Measurements from ENCODE around the gene HPN.
"Not testable (repeated sequence)": the region's sequence is repeated elsewhere in the genome, so short reads cannot be mapped to it uniquely, and the experiment has no call there.

The HPN gene

DNA sequence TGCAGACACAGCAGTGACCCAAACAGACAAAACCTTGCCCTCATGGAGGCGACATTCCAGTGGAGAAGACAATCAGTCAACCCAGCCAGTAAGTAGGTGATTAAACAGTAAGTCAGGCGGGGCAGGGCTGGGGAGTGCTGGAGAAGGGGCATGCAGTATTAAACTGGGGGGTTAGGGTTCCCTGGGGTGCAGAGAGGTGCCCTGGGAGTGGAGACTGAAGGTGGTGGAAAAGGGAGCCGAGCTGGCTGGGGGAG, 42.9 kb downstream of the HPN start:
- DNase-seq (ENCODE audit: low read depth): no peak

DNA sequence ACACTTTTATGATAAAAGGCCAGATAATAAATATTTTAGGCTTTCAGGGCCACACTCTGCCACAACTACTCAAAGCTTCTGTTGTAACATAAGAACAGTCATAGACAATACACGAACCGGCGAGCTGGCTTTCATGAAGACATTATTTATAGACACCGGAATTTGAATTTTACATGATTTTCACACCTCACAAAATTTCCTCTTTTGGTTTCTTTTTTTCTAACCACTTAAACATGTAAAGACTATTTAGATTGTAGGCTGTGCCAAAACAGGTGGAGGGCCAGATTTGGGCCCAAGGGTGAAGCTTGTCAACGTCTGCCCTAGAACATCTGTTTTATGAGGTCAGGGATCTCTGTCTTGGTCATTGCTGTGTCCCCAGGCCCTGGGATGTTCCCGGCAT, 44.4 kb downstream of the HPN start:
- DNase-seq (ENCODE audit: low read depth): no peak

DNA sequence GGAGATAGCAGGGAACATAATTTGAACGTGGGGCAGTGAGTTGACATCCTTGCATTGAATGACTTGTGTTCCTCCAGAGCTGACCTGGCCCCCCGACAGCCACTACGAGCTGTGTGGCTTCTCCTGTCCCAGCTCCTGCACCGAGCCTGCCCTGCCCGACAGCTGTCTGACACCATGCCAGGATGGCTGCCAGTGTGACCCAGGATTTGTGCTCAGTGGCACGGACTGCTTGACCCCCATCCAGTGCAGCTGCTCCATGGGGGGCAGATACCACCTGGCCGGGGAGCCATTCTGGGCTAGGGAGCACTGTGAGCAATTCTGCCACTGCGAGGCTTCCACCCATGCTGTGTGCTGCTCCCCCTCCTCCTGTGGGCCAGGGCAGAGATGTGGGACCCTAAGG, 44.9 kb downstream of the HPN start:
- DNase-seq (ENCODE audit: low read depth): no peak

DNA sequence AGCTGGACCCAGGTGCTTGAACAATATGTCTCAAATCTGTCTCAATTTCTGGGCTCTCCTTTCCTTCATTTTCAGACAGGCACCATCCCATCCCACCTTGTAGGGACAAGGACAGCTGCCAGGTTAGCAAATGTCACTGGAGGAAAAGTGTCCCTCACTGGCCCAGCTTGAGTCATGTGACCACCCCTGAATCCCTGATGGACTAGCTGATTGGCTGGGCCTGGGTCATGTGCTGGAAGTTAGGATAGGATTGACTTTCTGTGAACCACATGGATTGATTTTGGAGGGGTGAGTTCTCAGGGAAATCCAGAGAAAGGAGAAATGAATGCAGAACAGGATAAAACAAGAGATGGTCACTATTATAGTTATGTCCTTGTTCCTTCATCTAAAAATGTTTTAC, 45.9 kb downstream of the HPN start:
- no peak for DNase-seq (ENCODE audit: low read depth)

DNA sequence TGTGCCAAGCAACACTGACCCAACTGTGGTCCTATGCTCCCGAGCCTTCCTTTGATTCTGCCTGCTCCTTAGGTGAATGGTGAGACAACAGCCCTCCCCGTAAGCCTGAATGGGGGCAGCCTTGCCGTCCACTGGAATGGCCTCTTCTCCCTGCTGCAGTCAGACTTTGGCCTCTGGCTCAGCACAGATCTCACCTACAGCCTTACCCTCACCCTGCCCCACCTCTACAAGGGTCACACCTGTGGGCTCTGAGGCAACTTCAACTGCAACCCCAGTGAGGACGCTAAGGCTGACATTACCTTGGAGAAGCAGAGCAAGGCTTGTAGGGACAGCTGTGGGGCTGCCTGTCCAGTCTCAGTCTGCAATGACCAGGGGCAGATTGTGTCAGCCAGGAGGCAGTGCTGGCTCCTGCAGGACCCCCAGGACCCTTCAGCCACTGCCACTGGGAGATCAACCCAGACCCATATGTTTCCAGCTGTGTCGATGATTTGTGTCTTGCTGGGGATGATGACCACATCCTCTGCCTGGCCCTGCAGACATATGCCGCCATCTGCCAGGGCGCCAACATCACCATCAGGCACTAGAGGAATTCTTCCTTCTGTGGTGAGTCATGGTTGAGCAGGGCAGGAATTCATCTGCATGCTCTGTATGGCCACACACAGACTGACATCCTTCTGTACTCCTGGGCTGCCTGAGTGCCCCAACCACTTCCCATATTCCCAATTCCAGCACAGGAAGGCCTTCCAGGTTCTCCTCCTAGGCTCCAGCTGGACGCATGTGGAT, 46.8 kb downstream of the HPN start:
- DNase-seq (ENCODE audit: low read depth): peak; percentile 89

DNA sequence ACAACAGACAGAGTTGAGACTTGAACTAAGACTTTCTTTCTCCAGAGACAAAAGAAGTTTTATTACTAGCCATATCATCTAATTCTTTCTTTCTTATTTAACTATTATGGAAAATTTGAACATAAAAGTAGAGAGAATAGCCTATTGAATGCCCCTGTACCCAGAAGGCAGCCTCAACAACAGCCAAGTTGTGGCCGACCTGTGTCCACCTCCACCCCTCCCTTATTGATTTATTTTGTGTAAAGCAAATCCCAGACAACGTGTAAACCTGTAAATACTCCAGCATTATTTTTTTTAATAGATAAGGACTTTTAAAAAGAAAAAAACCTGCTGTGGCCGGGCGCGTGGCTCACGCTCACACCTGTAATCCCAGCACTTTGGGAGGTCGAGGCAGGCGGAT, 48.0 kb downstream of the HPN start:
- DNase-seq (ENCODE audit: low read depth): no peak

DNA sequence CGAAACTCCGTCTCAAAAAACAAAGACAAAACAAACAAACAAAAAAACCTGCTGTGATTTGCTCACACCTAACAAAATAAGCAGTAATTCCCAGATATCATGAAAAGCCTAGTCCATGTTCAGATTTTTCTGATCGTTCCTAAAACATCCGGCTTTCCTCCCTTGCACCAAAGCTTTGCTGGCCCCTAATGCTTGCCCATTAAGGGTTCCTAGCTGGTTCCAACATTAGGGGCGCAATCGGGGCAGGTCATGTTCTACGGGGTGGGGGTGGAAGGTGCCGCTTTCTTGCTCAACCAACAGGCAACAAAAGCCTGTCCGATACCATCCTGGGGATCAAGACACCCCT, 48.6 kb downstream of the HPN start:
- no peak for DNase-seq (ENCODE audit: low read depth)

DNA sequence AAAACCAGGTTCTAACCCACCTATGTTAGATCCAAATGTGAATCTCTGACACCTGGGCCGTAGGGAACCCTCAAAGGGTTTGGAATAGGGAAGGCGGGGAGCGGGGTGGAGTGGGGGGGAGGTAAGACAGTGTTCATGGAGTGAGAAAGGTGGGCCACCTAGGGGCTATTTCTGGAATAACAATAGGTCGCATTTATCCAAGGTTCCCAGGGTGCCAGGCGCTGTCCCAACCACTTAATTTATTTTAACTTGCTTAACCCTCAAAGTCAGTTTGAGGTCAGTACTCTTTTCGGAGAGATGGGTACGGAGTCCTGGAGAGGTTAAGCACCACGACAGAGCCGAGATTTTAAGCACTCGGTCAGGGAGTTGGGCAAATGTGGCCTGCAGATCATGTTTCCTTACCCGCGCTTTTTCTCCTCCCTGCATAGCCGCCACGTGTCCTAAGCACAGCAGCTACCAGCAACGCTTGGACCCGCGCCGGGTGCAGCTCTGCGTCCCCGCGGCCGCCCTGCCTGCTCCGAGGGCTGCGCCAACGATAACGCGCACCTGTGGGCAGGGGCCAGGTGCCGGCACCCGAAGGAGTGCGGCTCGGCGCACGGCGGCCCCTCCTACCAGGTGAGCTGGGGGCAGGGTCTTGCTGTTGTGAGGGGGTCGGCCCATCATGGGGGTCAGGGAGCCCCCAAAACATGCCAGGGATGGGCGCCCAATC, 49.1 kb downstream of the HPN start:
- peak; percentile 72 for DNase-seq (ENCODE audit: low read depth)

DNA sequence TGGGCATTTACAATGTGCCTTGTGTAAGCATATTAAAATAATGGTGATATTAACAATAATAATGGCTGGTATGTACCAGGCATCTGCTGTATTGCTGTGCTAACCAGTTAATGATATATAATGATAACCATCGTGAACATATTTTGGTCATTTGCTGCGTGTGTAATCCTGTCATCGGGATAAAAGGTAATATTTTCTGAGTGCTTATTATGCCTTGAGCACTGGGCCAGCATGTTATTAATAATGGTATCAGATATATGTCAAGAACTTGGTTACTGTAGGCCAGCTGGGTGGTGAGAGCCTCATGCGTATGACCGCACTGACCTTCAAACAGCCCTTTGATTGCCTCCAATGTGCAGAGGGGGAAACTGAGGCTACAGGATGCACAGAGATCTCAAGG, 51.9 kb downstream of the HPN start:
- no peak for DNase-seq (ENCODE audit: low read depth)

DNA sequence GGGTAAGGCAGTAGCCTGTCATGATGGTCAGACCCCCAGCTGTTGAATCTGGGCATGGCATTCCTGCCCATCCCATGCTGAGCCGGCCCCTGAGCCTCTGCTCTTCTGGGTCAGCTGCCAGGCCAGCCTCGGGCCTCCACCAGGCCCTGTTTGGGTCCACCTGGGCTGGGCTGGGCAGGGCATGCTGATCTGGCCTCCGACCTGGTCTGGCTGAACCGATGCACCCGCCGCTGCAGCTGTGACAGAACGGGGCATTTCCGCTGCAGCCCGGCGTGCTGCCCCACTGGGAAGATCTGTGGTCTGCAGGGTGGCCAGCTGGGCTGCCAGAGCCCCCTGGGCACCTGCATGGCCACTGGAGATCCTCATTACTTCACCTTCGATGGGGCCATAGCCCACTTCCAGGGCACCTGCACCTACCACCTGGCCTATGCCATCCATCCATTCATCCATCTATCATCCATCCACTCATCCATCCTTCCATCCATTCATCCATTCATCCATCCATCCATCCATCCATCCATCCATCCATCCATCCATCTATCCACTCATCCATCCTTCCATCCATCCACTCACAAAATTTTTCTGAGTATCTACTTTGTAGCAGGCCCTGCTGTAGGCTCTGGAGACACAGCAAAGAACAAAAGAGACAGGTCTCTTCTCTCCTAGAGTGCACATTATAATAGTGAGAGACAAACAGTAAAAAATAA, 52.6 kb downstream of the HPN start:
- DNase-seq (ENCODE audit: low read depth): no peak

DNA sequence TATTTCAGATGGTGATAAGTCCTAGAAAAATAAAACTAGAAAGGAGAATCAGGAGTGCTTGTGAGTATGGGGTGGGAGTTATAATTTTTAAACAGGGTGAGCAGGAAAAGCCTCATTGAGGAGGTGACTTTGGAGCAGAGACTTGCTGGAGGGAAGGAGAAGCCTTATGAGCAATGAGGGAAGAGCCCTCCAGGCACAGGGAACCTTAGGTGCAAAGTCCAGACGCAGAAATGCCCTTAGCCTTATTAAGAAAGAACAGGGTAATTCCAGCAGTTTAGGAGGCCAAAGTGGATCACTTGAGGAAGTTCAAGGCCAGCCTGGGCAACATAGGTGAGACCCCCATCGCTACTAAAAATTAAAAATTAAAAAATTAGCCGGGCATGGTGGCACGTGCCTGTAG, 53.1 kb downstream of the HPN start:
- no peak for DNase-seq (ENCODE audit: low read depth)

DNA sequence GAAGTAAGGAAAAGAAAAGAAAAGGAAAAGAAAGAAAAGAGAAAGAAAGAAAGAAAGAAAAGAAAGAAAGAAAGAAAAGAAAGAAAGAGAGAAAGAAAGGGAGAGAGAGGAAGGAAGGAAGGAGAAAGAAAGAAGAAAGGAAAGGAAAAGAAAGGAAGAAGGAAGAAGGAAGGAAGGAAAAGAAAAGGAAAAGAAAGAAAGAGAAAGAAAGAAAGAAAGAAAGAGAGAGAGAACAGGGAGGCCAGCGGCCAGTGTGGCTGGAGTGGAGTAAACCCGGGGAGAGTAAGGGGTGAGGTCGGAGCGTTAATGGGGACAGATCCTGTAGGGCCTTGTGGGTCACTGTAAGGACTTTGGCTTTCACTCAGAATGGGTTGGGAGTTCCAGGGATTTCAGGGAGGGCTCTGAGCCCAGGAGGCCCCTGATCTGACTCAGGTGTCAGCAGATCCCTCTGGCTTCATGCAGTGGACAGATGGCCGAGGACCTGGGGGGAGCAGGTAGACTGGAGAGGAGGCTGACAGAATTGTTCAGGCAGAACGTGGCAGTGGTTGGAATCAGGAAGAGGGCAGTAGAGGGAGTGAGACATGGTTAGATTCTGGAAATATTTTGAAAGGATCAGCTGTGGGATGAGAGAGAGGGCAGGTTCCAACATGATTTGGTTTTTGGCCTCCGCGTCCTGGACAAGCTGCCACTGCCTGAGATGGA, 54.3 kb downstream of the HPN start:
- no peak for DNase-seq (ENCODE audit: low read depth)

DNA sequence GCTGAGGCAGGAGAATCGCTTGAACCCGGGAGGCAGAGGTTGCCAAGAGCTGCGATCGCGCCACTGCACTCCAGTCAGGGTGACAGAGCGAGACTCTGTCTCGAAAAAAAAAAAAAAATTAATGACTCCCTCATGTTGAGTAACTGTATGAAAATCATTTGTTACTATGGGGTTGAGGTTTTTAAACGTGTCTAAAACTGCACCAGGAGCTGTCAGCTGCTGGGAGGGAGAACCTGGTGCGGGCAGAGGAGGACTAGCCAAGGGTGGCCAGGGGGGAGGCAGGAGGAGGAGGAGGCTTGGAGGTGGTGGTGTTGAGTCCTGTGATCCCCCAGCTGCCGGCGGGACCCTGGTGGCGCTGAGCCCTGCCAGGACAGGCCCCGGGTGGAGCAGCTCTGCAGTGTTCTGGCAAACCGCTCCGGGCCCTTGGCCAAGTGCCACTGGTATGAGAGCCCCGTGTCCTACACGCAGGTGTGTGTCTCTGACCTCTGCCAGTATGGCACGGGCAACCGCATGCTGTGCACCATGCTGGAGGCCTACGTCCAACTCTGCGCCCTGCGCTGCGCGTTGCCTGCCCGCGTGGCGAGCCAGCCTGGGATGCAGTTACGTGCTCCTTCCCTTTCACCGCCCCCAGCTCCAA, 57.0 kb downstream of the HPN start:
- DNase-seq (ENCODE audit: low read depth): no peak

DNA sequence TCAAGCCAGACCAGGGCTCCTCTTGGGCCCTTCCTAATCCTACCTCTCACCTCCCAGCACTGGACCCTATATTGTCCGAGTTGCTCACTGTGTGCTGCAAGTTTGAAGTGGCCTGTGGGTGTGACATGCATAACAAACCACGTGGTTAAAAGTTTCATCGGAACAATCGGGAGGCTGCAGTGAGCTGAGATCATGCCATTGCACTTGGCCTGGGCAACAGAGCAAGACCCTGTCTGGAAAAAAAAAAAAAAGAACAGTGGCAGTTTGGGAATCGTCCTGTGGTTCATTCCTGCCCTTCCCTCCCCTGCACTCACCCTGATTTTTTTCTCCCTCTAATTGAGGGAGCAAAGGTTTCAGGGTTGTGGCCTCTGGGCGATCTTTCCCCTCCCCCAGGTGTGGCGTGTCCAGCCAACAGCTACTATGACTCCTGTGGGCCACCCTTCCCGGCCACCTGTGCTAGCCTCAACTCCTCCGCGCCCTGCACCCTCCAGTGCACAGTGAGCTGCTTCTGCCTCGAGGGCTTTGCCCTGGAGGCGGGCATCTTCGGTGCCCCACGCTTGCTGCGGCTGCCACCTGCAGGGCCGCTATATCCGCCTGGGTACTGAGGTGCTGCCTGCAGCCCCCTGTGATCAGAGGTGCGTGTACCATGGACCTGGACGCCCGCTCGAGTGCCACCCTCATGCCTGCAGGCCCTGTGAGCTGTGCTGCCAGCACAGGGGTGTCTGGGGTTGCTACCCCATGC, 57.8 kb downstream of the HPN start:
- DNase-seq (ENCODE audit: low read depth): no peak

DNA sequence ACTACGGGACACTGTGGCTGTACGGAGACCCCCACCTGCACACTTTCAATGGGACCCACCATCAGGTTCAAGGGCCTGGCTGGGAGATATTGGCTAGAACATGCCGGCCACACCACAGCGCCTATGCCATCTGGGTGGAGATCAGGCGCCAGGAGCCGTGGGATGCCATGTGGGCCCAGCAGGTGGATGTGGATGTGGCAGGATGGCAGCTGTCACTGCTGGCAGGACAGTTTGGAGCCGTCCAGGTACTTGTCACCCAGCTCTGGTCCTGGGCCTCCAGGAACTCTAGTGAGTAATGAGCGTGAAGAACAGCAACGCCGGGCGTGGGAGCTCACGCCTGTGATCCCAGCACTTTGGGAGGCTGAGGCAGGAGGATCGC, 58.4 kb downstream of the HPN start:
- DNase-seq (ENCODE audit: low read depth): no peak

DNA sequence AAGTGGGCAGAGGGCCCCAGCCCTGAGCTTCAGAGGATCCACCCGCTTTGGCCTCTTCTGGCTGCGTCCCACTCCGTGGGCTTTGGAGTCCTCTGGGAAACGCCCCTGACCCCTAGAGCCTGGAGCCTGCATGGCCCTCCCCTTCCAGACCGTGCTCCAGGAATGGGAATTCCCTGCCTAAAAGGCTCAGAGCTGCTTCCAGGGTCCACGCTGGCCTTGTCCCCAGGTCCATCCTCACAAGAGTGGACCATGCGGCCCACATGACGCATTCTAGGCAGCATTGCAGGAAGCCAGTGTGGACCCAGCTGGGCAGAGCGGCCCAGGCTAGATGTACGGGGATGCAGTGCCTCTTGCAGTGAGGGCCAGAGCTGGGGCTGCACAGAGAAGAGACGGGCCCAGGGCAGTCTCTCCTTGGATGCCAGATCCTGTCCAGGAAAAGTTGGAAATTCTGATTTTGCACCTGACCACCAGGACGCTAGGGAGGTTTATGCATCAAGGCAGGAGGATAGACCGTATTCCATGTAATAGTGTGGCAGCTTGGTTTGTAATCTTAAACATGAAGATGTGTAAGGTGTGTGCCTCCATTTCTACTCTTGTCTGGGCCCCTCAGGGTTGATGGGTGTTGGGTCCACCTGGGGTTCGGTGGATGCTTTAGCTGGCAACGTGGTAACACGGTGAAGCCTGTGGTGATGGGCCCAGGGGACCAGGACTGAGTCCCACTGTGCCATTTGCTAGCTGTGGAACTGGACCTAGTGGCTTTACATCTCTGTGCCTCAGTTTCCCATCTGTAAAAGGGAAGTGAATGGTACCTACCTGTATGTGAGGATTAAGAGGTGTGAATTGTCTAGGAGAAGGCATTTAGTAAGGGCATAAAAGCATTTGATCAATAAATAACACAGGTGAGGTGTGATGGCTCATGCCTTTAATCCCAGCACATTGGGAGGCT, 59.3 kb downstream of the HPN start:
- peak; percentile 8 for DNase-seq (ENCODE audit: low read depth)

DNA sequence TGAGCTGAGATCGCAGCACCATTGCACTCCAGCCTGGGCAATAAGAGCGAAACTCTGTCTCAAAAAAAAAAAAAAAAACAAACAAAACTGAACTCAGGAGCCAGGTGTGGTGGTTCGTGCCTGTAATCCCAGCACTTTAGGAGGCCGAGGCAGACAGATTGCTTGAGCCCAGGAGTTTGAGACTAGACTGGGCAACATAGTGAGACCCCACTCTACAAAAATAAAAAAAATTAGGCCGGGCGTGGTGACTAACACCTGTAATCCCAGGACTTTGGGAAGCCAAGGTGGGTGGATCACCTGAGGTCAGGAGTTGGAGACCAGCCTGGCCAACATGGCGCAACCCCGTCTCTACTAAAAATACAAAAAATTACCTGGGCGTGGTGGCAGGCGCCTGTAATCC, 60.4 kb downstream of the HPN start:
- DNase-seq (ENCODE audit: low read depth): not testable (repeated sequence)

DNA sequence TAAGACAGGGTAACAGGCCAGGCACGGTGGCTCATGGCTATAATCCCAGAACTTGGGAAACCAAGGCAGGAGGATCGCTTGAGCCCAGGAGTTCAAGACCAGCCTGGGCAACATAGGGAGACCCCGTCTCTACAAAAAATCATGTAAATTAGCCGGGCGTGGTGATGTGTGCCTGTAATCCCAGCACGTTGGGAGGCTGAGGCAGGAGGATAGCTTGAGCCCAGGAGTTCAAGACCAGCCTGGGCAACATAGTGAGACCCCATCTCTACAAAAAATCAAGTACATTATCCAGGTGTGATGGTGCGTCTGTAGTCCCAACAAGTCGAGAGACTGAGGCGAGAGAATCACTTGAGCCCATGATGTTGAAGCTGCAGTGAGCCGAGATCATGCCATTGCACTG, 62.1 kb downstream of the HPN start:
- DNase-seq (ENCODE audit: low read depth): not testable (repeated sequence)

DNA sequence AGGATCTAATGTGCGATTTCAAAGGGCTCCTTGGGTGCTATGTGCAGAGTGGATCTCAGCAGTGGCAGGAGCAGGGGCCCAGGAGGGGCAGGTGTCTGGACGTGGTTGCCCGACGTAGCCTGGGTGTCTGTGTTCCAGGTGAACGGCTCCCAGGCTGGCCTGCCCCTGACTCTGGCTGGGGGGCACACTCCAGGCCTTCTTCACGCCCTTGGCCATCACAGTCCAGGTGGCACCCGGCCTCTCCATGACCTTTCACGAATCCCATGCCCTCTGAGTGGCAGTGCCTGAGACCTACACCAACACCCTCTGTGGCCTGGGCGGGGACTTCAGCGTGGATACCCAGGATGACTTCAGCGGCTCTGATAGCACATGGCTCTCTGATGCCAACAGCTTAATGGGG, 62.8 kb downstream of the HPN start:
- DNase-seq (ENCODE audit: low read depth): no peak

DNA sequence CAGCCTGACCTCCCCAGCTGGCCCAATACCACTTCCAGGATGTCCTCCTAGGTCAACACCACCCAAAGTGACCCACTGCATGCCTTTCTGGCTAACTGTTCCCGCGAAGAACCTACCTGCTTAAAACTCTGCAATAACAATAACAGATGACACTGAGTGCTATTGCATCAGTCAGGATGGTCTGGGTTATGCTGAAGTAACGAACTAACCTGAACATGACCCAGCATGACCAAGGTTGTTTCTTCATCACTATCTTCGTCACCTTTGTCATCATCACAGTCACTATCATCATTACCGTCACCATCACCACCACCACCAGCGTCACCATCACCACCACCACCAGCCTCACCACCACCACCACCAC, 63.5 kb downstream of the HPN start:
- no peak for DNase-seq (ENCODE audit: low read depth)
